HuH-7.5 (cell line): Measurements from ENCODE around the gene RABEPK.
"Not testable (repeated sequence)": the region's sequence is repeated elsewhere in the genome, so short reads cannot be mapped to it uniquely, and the experiment has no call there.

ENCODE experiments used
- DNase-seq: peaks from one replicate; pipeline ENCODE4 v3.0.0; 2011; ENCODE audit warnings: low spot score

The RABEPK gene

DNA sequence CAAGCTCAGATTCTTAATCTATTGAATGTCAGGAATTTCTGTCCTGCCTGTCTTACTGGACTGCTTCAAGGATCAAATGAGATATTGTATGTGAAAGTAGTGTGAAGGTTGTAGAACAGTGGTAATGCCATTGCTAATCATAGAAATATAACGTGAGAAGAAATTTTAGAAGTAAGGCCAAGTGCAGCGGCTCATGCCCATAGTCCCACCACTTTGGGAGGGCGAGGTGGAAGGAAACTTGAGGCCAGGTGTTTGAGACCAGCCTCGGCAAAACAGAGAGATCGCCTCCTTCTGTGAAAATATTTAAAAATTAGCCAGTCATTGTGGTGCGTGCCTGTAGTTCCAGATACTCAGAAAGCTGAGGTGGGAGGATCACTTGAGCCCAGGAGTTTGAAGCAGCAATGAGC, 45.9 kb downstream of the RABEPK start:
- DNase-seq = no peak

- DNase-seq = no peak
Measured at GRCh38 chr9:125254231-125254630, 53.9 kb downstream of the RABEPK start.

DNA sequence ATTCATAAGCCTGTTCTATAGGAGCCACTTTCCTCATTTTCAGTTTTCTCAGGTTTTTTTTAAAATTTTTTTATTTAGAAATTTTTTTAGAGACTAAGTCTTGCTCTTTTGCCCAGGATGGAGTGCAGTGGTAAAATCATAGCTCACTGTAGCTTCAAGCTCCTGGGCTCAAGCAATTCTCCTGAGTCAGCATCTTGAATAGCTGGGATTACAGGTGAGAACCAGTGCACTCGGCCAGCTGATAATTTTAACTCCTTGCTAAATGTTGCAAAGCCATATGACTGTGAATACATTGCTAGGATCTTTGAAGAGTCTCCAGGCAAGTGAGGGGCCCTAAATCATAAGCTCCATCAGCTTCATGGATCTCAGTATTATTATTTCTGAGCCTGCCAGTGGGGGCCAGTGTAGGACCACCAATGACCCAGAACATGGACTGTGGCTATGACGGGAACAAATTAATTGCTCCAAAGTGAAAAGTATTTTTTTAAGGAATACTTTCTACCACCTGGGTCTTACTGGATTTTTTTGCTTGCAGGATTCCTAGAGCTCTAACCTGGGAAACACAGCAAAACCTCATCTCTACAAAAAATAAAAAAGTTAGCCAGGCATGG, 55.5 kb downstream of the RABEPK start:
- DNase-seq = peak; percentile 33

DNA sequence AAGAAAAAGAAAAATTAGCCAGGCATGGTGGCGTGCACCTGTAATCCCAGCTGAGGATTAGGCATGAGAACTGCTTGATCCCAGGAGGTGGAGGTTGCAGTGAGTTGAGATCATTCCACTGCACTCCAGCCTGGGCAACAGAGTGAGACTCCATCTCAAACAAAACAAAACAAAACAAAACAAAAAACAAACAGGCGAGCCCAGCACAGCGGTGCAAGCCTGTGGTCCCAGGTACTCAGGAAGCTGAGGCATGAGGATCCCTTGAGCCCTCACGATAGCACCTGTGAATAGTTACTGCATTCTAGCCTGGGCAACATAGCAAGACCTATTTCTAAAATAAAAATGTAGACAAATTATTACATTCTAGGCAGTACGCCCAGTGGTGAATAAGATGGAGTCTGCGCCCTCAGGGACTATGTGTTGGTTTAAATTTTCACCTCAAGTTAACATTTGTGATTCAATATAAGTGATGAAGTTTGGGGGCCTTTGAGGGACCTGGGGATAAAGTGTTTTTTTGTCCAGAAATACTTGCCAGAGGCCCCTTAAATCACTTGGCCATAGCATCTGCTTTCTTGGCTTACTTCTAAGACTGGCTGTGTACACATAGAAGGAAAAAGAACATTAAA, 57.9 kb downstream of the RABEPK start:
- no peak for DNase-seq

GRCh38 chr9:125258832-125259534, 58.6 kb downstream of the RABEPK start:
- peak; percentile 27 for DNase-seq

DNA sequence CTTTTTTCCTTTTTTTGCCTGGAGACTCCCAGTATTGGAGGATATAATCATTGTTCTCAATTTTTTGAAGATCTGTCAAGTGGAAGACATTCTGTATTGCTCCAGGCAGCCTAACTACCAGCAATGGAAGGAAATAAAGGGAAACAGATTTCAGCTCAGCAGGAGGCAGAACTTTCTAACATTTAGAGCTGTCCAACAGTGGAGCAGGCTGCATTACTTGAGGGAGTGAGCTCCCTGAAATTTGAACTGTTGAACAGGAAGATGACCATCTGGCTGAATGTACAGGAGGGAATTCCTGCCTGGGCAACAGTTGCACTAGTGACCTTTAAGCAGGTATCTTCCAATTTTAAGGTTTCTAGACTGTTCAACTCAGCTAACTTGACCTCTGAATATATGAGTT, 60.2 kb downstream of the RABEPK start:
- DNase-seq = no peak

GRCh38 chr9:125261501-125262293, 61.4 kb downstream of the RABEPK start, which contains the start of gene GAPVD1:
GAPVD1 (plus strand) TSS chr9:125261826; CDS start chr9:125298922, 37,096 bp downstream.
- DNase-seq = peak; percentile 94

DNA sequence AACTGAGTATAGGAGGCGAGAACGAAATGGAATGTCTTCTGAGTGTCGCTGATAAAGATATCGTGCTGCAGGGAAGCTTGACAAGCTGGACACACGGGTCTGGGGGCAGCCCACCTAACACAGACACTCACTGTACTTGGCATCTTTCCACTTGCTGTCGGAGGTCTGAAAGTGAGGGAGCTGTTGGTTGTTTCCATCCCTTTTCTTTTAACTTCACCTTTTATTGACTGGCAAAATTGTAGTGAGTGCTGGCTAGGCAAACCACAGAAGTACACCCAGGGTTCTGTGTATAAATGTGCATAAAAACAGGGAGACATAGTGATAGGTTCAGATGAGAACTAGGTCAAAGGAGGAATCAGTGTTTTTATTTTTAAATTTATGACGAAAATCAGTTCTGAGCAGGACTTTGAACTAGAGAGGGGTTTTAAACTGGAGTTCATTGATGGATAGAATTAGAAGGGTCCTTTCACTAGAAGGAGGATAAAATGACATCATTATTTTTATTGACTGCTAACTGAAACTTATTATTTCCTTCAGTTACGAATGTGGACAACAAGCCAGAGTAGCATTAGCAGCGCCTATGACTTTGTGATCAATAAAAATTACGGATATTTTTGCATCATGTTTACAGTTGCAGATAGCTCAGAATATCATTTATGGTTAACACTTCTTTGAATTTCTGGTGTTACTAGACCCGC, 62.1 kb downstream of the RABEPK start:
- DNase-seq = no peak

- DNase-seq = not testable (repeated sequence)
Measured at GRCh38 chr9:125264068-125264467, 63.7 kb downstream of the RABEPK start.

DNA sequence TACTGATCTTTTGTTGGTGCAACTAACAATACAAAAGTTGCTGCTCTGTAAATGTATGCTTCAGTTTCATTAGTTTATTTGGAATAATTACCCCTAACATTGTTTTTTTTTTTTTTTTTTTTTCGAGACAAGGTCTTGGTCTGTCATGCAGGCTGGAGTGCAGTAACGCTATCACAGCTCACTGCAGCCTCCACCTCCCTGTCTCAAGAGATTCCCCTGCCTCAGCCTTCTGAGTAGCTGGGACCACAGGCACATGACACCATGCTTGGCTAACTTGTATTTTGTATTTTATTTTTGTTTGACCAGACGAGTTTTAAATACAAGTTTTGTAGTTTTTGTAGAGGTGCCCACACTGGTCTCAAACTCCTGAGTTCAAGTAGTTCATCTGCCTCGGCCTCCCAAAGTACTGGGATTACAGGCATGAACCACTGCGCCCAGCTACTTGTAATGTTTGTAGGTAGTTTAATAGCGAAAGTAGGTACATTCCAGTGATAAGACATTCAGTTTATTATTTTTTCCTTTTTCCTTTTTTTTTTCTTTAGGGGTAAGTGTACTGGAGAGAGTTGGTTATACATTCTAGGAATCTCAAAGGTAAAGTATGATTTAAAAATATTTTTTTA, 68.2 kb downstream of the RABEPK start:
- no peak for DNase-seq

GRCh38 chr9:125269014-125269397, 68.7 kb downstream of the RABEPK start:
- DNase-seq = no peak

GRCh38 chr9:125271081-125271480, 70.7 kb downstream of the RABEPK start:
- DNase-seq = no peak

DNA sequence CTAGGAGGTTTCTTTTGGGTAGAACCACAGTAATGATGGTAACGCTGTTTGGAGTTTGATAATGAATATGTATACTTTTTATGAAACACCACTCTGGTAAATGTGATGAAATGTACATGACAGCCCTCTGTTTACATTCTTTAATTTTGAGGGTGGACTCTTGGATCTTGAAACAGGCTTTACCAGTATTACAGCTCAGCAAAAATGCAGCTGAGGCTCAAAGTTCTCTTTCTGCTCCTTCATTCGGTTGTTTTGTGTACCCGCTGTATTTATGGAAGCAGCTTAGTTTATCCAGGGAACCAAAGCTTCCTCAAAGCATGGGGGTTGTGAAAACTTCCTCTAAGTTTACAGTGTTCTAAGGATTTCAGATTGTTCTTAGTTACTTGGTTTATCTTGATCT, 72.4 kb downstream of the RABEPK start:
- peak; percentile 23 for DNase-seq

DNA sequence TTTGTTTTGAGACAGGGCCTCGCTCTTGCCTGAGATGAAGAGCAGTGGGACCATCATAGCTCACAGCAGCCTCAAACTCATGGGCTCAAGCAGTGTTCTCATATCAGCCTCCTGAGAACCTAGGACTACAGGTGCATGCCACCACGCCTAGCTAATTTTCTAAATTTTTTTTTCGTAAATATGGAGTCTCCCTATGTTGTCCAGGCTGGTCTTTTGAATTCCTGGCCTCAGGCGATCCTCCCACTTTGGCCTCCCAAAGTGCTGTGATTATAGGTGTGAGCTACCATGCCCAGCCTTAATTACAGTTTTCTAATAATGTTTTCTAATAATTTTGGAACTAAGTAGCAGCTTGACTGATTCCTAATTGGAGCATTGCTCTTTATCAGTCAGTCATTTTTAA, 76.4 kb downstream of the RABEPK start:
- no peak for DNase-seq

DNA sequence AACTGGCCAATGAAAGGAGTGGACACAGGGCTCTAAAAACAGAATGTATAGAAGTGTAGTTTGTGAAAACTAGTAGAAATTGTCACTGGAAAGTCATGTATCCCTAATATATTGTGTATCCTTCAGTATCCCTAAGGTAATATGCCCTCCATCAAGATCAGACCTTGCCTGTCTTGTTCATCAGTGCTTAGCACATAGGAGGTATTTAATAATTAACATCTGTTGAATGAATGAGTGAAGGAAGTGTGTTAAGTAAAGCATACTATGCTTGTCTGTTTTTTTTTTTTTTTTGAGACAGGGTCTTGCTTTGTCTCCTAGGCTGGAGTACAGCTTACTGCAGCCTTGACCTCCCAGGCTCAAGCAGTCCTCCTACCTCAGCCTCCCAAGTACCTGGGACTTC, 77.1 kb downstream of the RABEPK start:
- no peak for DNase-seq

- no peak for DNase-seq
Measured at GRCh38 chr9:125280945-125281344, 80.6 kb downstream of the RABEPK start.
